Measurements from ENCODE around the gene CCDC170.

DNA sequence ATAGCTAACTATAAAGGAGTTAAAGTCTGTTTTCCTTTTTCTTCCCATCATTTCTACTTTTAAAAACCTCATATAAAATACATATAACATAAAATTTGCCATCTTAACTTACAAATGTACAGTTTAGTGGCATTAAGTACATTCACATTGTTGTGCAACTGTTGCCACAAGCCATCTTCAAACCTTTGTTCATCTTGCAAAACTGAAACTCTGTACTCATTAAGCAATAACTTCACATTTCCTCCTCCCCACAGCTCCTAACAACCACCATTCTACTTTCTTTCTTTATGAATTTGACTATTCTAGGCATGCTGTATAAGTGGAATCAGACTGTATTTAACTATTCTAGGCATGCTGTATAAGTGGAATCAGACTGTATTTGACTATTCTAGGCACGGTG, 4.5 kb downstream of the CCDC170 start:
- TF ChIP-seq, protein P1, sequence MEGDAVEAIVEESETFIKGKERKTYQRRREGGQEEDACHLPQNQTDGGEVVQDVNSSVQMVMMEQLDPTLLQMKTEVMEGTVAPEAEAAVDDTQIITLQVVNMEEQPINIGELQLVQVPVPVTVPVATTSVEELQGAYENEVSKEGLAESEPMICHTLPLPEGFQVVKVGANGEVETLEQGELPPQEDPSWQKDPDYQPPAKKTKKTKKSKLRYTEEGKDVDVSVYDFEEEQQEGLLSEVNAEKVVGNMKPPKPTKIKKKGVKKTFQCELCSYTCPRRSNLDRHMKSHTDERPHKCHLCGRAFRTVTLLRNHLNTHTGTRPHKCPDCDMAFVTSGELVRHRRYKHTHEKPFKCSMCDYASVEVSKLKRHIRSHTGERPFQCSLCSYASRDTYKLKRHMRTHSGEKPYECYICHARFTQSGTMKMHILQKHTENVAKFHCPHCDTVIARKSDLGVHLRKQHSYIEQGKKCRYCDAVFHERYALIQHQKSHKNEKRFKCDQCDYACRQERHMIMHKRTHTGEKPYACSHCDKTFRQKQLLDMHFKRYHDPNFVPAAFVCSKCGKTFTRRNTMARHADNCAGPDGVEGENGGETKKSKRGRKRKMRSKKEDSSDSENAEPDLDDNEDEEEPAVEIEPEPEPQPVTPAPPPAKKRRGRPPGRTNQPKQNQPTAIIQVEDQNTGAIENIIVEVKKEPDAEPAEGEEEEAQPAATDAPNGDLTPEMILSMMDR (IDR thresholded peaks at IDR 0.05), result no peak
- TF ChIP-seq EZH2phosphoT487 (IDR thresholded peaks at IDR 0.05), result no peak
- no peak for TF ChIP-seq EZH2 (IDR thresholded peaks at IDR 0.05)

Data from neural progenitor cell (in vitro differentiated cells).